ENCODE results near the gene CLN6.

GRCh38 chr15:68173119-68173518, 56.4 kb downstream of the CLN6 start:
- TF ChIP-seq EZH2phosphoT487 (IDR thresholded peaks at IDR 0.05; ENCODE audit: insufficient read depth, low read depth), result no peak
- TF ChIP-seq EZH2 (IDR thresholded peaks at IDR 0.05; ENCODE audit: insufficient read depth, poor library complexity, severe bottlenecking), result no peak

Data from GM23248 (cell line).